Measurements from ENCODE around the gene DYNC1LI1.

DYNC1LI1 gene

DNA sequence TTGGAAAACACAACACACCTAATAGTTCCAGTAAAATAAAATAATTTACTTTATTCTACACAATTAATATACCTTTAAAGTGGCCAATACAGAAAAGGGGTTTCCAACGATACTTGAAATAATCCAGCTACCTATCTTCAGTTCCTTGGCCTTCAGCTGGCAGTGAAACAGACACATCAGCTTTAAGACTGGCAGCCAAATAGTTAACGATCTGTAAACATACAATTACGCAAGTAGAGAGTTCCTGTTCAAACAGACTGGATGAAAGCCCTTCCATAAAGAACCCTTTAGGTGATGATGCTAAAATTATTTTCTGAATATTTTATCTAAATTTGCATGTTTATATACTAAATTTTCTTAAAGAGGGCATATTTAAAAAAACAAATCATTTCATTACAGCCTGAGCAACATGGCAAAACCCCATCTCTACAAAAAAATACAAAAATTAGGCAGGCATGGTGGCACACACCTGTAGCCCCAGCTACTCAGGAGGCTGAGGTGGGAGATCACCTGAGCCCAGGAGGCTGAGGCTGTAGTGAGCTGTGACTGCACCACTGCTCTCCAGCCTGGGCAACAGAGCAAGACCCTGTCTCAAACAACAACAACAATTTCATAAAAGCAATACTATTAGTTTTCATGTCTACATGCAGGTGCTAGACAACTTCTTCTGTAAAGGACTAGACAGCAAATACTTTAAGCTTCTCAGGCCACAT, 12.9 kb downstream of the DYNC1LI1 start:
- WGBS, 2 experiments (ENCODE audit: insufficient coverage in 2 of 2), result 92 to 100% methylated on average over 1 to 3 of the region's 3 CpGs
- H3K4me1 ChIP-seq (ENCODE audit: control insufficient read depth, insufficient read depth, low read length, poor library complexity, severe bottlenecking), result no peaks in the 10 kb centered on the region
- peaks cover 22% of the 10 kb centered on the region for H3K36me3 ChIP-seq (ENCODE audit: control insufficient read depth, insufficient read depth, low read length)
- H3K4me3 ChIP-seq (ENCODE audit: extremely low read depth, insufficient read depth, low read length, poor library complexity, severe bottlenecking), result no peak overlapping the region
- no peak overlapping the region for H3K27ac ChIP-seq (ENCODE audit: low read depth, low read length, severe bottlenecking)
- H3K9me3 ChIP-seq (ENCODE audit: control insufficient read depth, low read length), result no peaks in the 10 kb centered on the region

DNA sequence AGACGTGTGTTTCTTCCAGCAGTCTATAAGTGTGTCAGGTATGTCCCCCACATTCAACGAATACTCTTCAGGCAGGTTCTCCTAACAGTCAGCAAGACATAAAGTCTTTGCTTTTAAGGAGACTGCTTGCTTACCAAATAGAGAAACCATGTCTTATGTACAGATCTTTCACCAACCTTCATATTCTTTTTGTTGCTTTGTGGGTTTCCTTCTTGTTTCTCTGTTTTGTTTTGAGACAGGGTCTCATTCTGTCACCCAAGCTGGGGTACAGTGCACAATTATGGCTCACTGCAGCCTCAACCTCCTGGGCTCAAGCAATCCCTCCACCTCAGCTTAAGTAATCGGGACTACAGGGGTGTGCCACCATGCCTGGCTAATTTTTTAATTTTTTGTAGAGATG, 14.3 kb downstream of the DYNC1LI1 start:
- Histone ChIP-seq H3K4me3 (ENCODE audit: extremely low read depth, insufficient read depth, low read length, poor library complexity, severe bottlenecking) (no peak overlapping the region), H3K36me3 (ENCODE audit: control insufficient read depth, insufficient read depth, low read length) (peaks cover 10% of the 10 kb centered on the region), H3K9me3 (ENCODE audit: control insufficient read depth, low read length) (no peaks in the 10 kb centered on the region), H3K27ac (ENCODE audit: low read depth, low read length, severe bottlenecking) (no peak overlapping the region), H3K4me1 (ENCODE audit: control insufficient read depth, insufficient read depth, low read length, poor library complexity, severe bottlenecking) (no peaks in the 10 kb centered on the region)
- 77 to 93% methylated on average over 2 of the region's 3 CpGs for WGBS, 2 experiments (ENCODE audit: insufficient coverage in 2 of 2)

DNA sequence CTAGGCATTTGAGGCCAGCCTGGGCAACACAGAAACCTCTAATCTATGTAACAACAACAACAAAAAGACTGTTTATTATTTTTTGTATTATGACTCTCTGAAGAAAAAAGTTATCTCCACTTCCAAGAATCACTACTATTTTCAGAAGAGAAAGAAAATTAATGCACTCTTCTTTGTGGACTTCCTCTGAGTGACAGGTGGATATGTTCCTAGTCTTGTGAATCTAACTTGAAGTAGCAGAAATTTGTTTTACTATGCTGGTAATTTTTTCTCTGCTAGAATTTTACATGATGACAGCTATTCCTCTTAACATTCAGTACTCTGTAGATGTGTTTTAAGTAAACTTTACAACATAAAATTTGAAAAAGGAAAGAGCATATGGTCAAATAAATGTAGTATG, 16.7 kb downstream of the DYNC1LI1 start:
- no peaks in the 10 kb centered on the region for H3K36me3 ChIP-seq (ENCODE audit: control insufficient read depth, insufficient read depth, low read length)
- no peak overlapping the region for H3K4me3 ChIP-seq (ENCODE audit: extremely low read depth, insufficient read depth, low read length, poor library complexity, severe bottlenecking)
- no peaks in the 10 kb centered on the region for H3K4me1 ChIP-seq (ENCODE audit: control insufficient read depth, insufficient read depth, low read length, poor library complexity, severe bottlenecking)
- no peak overlapping the region for H3K27ac ChIP-seq (ENCODE audit: low read depth, low read length, severe bottlenecking)
- H3K9me3 ChIP-seq (ENCODE audit: control insufficient read depth, low read length), result no peaks in the 10 kb centered on the region

DNA sequence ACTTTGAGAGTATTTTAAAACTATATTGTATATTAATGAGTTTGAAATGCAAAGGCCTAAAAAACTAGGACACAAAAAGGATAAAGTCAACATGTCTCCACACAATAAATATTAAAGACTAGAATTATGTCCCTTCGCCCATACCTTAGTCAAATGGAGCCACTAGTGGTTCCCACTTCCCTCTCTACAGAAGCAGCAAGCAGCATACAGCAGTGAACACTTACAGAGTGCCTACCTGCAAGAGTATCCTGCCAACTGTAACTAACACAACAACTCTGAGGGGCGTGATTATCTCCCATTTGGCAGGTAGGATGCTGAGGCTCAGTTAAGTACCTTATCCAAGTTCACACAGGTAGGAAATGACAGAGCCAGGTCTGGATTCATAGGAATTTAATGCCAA, 17.2 kb downstream of the DYNC1LI1 start:
- Histone ChIP-seq H3K9me3 (ENCODE audit: control insufficient read depth, low read length) (no peaks in the 10 kb centered on the region), H3K36me3 (ENCODE audit: control insufficient read depth, insufficient read depth, low read length) (no peaks in the 10 kb centered on the region), H3K27ac (ENCODE audit: low read depth, low read length, severe bottlenecking) (no peak overlapping the region), H3K4me1 (ENCODE audit: control insufficient read depth, insufficient read depth, low read length, poor library complexity, severe bottlenecking) (no peaks in the 10 kb centered on the region), H3K4me3 (ENCODE audit: extremely low read depth, insufficient read depth, low read length, poor library complexity, severe bottlenecking) (no peak overlapping the region)
- WGBS, 2 experiments (ENCODE audit: insufficient coverage in 2 of 2), result 85 to 88% methylated on average over 1 of the region's 2 CpGs

DNA sequence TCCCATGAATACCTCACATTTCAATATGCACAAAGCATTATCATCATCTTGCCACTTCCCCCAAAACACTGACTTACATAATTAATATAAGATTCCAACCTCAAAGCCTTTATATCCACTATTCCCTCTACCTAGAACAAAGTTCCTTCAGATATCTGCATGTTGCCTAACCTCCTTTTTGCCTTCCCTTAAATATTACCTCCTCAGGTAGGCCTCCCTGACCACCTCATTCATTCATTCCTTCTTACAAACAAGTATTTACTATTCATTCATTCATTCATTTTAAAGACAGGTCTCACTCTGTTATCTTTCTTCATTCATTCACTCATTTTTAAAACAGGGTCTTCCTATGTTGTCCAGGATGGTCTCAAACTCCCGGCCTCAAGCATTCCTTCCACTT, 18.6 kb downstream of the DYNC1LI1 start:
- Histone ChIP-seq H3K9me3 (ENCODE audit: control insufficient read depth, low read length) (no peaks in the 10 kb centered on the region), H3K36me3 (ENCODE audit: control insufficient read depth, insufficient read depth, low read length) (peaks cover 4% of the 10 kb centered on the region), H3K27ac (ENCODE audit: low read depth, low read length, severe bottlenecking) (no peak overlapping the region), H3K4me1 (ENCODE audit: control insufficient read depth, insufficient read depth, low read length, poor library complexity, severe bottlenecking) (no peaks in the 10 kb centered on the region), H3K4me3 (ENCODE audit: extremely low read depth, insufficient read depth, low read length, poor library complexity, severe bottlenecking) (no peak overlapping the region)
- WGBS, 2 experiments (ENCODE audit: insufficient coverage in 2 of 2), result 92 to 100% methylated on average over 1 of the region's 1 CpG

DNA sequence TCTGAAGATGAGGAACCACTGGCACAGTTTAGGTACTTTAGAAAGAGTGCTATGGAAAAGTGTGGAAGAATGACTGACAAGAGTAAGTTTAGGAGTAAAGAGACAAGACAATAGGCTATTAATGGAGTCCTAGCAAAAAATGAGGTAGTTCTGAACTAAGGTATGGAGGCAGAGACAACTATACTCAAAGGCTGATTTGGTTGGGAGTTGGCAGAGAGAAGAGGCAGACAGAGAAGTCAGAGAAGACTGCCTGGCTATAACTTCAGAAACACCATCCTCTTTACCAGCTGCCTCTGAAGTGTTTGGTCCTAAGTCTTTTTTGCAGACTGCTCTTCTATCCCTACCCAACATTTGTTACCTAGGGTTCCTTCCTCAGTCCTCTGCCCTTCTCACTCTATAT, 19.2 kb downstream of the DYNC1LI1 start:
- peaks cover 6% of the 10 kb centered on the region for H3K36me3 ChIP-seq (ENCODE audit: control insufficient read depth, insufficient read depth, low read length)
- no peaks in the 10 kb centered on the region for H3K9me3 ChIP-seq (ENCODE audit: control insufficient read depth, low read length)
- H3K27ac ChIP-seq (ENCODE audit: low read depth, low read length, severe bottlenecking), result no peak overlapping the region
- H3K4me3 ChIP-seq (ENCODE audit: extremely low read depth, insufficient read depth, low read length, poor library complexity, severe bottlenecking), result no peak overlapping the region
- H3K4me1 ChIP-seq (ENCODE audit: control insufficient read depth, insufficient read depth, low read length, poor library complexity, severe bottlenecking), result no peaks in the 10 kb centered on the region

DNA sequence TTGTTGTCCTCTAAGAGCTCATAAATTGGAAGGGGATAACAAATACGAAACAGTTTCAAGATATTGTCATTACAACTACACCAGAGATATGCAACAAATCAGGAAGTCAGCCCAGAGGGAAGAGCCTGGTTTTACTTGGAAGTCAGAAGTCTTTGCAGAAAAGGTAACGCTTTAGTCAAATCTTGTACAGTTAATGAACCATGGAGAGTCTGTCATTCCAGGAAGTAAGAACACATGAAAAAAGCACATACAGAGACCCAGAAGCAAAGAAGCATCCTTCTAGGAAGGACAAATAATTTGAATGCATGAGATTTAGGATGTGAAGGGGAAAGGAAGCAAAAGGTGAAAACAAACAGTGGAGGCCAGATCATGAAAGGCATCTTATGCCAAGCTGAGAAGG, 19.6 kb downstream of the DYNC1LI1 start:
- no peaks in the 10 kb centered on the region for H3K9me3 ChIP-seq (ENCODE audit: control insufficient read depth, low read length)
- 86 to 91% methylated on average over 1 of the region's 2 CpGs for WGBS, 2 experiments (ENCODE audit: insufficient coverage in 2 of 2)

DNA sequence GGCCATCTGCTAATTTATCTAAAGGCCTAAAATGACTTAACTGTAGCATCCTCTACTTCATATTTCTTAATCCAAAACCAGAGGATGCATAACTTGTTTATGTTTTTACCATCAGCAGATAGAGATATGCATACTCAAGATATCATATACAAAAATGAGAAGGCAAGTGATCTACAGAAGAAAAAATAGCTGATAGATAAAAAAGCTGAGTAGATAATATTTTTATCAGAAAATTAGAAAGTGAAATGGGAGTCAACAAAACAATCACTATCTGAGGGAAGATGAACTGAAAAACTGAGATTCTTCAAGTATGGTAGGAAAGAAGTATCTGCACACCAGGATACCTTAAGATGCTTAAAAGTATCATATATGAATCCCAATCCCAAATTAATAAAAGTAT, 25.4 kb downstream of the DYNC1LI1 start:
- H3K4me1 ChIP-seq (ENCODE audit: control insufficient read depth, insufficient read depth, low read length, poor library complexity, severe bottlenecking), result no peaks in the 10 kb centered on the region
- H3K36me3 ChIP-seq (ENCODE audit: control insufficient read depth, insufficient read depth, low read length), result peaks cover 44% of the 10 kb centered on the region
- H3K4me3 ChIP-seq (ENCODE audit: extremely low read depth, insufficient read depth, low read length, poor library complexity, severe bottlenecking), result no peak overlapping the region
- no peaks in the 10 kb centered on the region for H3K9me3 ChIP-seq (ENCODE audit: control insufficient read depth, low read length)
- no peak overlapping the region for H3K27ac ChIP-seq (ENCODE audit: low read depth, low read length, severe bottlenecking)

More for the DNA sequence above, 19.6 kb downstream of the DYNC1LI1 start:
- H3K4me3 ChIP-seq (ENCODE audit: extremely low read depth, insufficient read depth, low read length, poor library complexity, severe bottlenecking), result no peak overlapping the region
- peaks cover 8% of the 10 kb centered on the region for H3K36me3 ChIP-seq (ENCODE audit: control insufficient read depth, insufficient read depth, low read length)
- no peak overlapping the region for H3K27ac ChIP-seq (ENCODE audit: low read depth, low read length, severe bottlenecking)
- no peaks in the 10 kb centered on the region for H3K4me1 ChIP-seq (ENCODE audit: control insufficient read depth, insufficient read depth, low read length, poor library complexity, severe bottlenecking)

DNA sequence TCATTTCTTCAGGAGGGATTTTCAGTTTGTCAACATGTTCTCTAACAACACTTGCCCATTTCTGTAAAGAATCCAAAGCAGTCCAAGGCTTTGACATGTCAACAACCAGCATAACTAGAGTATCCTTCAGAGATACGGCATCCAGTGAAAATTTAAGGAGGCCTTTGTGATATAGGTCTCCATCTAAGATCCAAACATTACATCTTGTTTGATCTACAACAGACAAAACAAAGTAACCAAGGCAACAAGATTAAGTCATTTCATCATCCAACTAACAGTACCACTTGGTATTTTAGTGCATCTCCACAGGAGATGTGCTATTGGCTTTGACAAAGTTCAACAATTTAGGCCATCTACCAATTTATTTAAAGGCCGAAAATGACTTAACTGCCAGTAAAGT, 25.8 kb downstream of the DYNC1LI1 start:
- no peak overlapping the region for H3K4me3 ChIP-seq (ENCODE audit: extremely low read depth, insufficient read depth, low read length, poor library complexity, severe bottlenecking)
- WGBS, 2 experiments (ENCODE audit: insufficient coverage in 2 of 2), result 89 to 100% methylated on average over 1 of the region's 2 CpGs
- no peak overlapping the region for H3K27ac ChIP-seq (ENCODE audit: low read depth, low read length, severe bottlenecking)
- H3K4me1 ChIP-seq (ENCODE audit: control insufficient read depth, insufficient read depth, low read length, poor library complexity, severe bottlenecking), result no peaks in the 10 kb centered on the region
- no peaks in the 10 kb centered on the region for H3K9me3 ChIP-seq (ENCODE audit: control insufficient read depth, low read length)
- peaks cover 48% of the 10 kb centered on the region for H3K36me3 ChIP-seq (ENCODE audit: control insufficient read depth, insufficient read depth, low read length)

DNA sequence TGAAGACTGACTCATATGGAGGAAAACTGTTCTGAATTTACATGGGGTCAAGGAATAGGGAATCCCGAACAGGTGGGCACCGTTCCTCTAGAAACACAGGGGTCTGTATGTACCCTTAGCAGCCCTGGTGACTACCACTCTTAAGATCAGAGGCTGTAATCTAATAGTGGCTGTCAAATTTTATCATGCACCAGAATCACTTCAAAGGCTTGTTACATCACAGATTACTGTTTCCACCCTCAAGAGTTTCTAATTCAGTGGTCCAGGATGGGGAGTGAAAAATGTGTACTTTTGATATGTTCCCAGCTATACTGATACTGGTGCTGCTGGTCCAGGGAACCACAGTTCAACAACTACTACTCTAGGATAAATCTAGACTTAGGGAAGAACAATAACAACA, 27.9 kb downstream of the DYNC1LI1 start:
- H3K4me1 ChIP-seq (ENCODE audit: control insufficient read depth, insufficient read depth, low read length, poor library complexity, severe bottlenecking), result no peaks in the 10 kb centered on the region
- H3K27ac ChIP-seq (ENCODE audit: low read depth, low read length, severe bottlenecking), result no peak overlapping the region
- 90 to 100% methylated on average over 2 of the region's 2 CpGs for WGBS, 2 experiments (ENCODE audit: insufficient coverage in 2 of 2)
- no peak overlapping the region for H3K4me3 ChIP-seq (ENCODE audit: extremely low read depth, insufficient read depth, low read length, poor library complexity, severe bottlenecking)
- H3K9me3 ChIP-seq (ENCODE audit: control insufficient read depth, low read length), result no peaks in the 10 kb centered on the region
- peaks cover 54% of the 10 kb centered on the region for H3K36me3 ChIP-seq (ENCODE audit: control insufficient read depth, insufficient read depth, low read length)

DNA sequence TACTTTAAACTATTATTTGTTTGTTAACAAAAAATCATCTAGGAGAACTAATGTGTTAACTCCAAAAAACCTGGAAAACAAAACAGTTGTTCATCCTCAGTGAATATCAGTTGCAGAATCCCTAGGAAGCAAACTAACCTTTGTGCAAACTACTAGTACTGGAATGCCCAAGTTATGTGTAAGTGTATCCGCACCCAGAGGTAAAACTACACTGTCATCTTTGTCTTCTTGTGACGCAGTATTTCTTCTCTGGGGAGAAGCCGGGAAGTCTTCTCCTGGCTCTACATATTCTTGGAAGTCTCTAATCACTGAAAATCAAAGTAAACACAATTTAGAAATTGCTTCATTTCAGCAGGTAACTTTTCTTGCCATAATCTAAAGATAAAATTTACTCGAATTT, 29.8 kb downstream of the DYNC1LI1 start:
- no peak overlapping the region for H3K27ac ChIP-seq (ENCODE audit: low read depth, low read length, severe bottlenecking)
- H3K4me3 ChIP-seq (ENCODE audit: extremely low read depth, insufficient read depth, low read length, poor library complexity, severe bottlenecking), result no peak overlapping the region
- H3K36me3 ChIP-seq (ENCODE audit: control insufficient read depth, insufficient read depth, low read length), result peaks cover 52% of the 10 kb centered on the region
- H3K9me3 ChIP-seq (ENCODE audit: control insufficient read depth, low read length), result no peaks in the 10 kb centered on the region
- no peaks in the 10 kb centered on the region for H3K4me1 ChIP-seq (ENCODE audit: control insufficient read depth, insufficient read depth, low read length, poor library complexity, severe bottlenecking)
- 96 to 100% methylated on average over 3 of the region's 4 CpGs for WGBS, 2 experiments (ENCODE audit: insufficient coverage in 2 of 2)

Measured in mesodermal cell (in vitro differentiated cells).